ENCODE data around the gene MYLK4. TPM values are rescaled to one million over a fixed set of nuclear protein-coding genes. Genes with fewer than 3 reads are reported as not detected.

The MYLK4 gene
- total and polyA plus RNA-seq, 2 of the 13 experiments (the other 11 are each of a cell fraction or from before 2014, with no cell fraction given) = 0.26 to 0.29 TPM

DNA sequence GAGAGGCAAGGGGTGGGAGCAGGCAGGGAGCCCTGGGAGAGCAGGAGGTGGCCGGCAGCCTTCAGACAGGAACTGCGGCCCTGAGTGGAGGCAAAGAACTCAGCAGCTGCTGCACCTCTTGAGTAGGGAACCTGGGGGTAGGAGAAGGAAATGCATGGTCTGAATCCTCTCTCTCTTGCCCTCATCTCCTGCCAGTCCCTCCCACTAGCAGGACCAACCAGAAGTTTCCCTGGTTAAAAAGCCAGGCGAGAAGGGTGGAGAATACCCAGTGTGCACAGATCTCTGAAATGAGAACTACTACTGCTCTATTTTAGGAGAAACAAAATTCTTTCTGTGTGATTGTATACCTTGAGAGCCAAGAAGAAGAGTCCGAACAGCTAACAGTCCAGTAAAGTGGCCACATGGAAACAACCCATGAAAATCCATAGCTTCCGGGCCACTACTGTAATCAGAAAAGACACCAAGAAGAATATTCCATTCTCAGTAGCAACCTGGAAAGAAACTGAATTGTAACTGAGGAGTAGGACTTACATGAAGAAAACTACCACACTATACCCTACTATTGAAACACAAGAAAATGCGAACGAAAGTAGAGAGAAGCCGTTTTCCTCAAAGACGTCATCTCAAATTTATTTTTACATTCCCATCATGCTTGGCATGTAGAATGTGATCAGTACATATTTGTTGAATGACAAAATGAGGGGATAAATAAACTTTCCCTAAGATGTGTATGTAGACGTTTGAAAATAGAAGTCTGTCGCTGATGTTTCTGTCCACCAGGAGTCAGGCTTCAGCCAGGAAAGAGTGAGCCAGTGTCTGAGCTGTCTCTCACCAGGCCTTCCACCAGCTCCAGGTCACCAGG, 40.1 kb upstream of the MYLK4 start (continued):
- TF ChIP-seq ZBTB20 (CRISPR knock-in tag; IDR thresholded peaks at IDR 0.05; ENCODE audit: borderline replicate concordance, low read depth) (no peak), ADNP (CRISPR knock-in tag; IDR thresholded peaks at IDR 0.05) (no peak), KMT2A (CRISPR knock-in tag; IDR thresholded peaks at IDR 0.05) (no peak), FIP1L1 (IDR thresholded peaks at IDR 0.05; ENCODE audit: borderline replicate concordance, insufficient read depth, low read depth, low read length) (no peak), EHMT2 (IDR thresholded peaks at IDR 0.05; ENCODE audit: borderline replicate concordance, low read depth, low read length) (no peak), ZNF567 (CRISPR knock-in tag; IDR thresholded peaks at IDR 0.05; ENCODE audit: borderline replicate concordance) (no peak), KDM5A (IDR thresholded peaks at IDR 0.05; ENCODE audit: borderline replicate concordance, low read length) (no peak), ZNF879 (CRISPR knock-in tag; IDR thresholded peaks at IDR 0.05) (no peak), THYN1 (CRISPR knock-in tag; IDR thresholded peaks at IDR 0.05; ENCODE audit: borderline replicate concordance, low read depth) (no peak), SCMH1 (CRISPR knock-in tag; IDR thresholded peaks at IDR 0.05; ENCODE audit: borderline replicate concordance) (no peak), ZNF138 (CRISPR knock-in tag; IDR thresholded peaks at IDR 0.05; ENCODE audit: low read depth) (no peak), ARNTL (CRISPR knock-in tag; IDR thresholded peaks at IDR 0.05) (no peak), REST (IDR thresholded peaks at IDR 0.05; ENCODE audit: borderline replicate concordance in 1 of 2, low read depth in 1 of 2, low read length in 2 of 2) (no peak), ZFP36 (IDR thresholded peaks at IDR 0.05; ENCODE audit: borderline replicate concordance, low read depth, low read length, partially characterized antibody) (no peak), ZNF530 (CRISPR knock-in tag; IDR thresholded peaks at IDR 0.05; ENCODE audit: low read depth) (no peak), NFKB2 (CRISPR knock-in tag; IDR thresholded peaks at IDR 0.05; ENCODE audit: borderline replicate concordance) (no peak), ZNF121 (CRISPR knock-in tag; IDR thresholded peaks at IDR 0.05) (no peak), POLR2AphosphoS5 (IDR thresholded peaks at IDR 0.05; ENCODE audit: low read depth, low read length) (no peak), HNRNPL (IDR thresholded peaks at IDR 0.05; ENCODE audit: low read depth, low read length) (no peak), ZFP90 (CRISPR knock-in tag; IDR thresholded peaks at IDR 0.05; ENCODE audit: borderline replicate concordance) (no peak)
- TF ChIP-seq, protein P1, sequence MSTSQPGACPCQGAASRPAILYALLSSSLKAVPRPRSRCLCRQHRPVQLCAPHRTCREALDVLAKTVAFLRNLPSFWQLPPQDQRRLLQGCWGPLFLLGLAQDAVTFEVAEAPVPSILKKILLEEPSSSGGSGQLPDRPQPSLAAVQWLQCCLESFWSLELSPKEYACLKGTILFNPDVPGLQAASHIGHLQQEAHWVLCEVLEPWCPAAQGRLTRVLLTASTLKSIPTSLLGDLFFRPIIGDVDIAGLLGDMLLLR (CRISPR knock-in tag; IDR thresholded peaks at IDR 0.05) = no peak
- TF ChIP-seq, protein P2, sequence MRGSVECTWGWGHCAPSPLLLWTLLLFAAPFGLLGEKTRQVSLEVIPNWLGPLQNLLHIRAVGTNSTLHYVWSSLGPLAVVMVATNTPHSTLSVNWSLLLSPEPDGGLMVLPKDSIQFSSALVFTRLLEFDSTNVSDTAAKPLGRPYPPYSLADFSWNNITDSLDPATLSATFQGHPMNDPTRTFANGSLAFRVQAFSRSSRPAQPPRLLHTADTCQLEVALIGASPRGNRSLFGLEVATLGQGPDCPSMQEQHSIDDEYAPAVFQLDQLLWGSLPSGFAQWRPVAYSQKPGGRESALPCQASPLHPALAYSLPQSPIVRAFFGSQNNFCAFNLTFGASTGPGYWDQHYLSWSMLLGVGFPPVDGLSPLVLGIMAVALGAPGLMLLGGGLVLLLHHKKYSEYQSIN (CRISPR knock-in tag; IDR thresholded peaks at IDR 0.05; ENCODE audit: borderline replicate concordance) = no peak
- TF ChIP-seq, protein P3, sequence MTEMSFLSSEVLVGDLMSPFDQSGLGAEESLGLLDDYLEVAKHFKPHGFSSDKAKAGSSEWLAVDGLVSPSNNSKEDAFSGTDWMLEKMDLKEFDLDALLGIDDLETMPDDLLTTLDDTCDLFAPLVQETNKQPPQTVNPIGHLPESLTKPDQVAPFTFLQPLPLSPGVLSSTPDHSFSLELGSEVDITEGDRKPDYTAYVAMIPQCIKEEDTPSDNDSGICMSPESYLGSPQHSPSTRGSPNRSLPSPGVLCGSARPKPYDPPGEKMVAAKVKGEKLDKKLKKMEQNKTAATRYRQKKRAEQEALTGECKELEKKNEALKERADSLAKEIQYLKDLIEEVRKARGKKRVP (CRISPR knock-in tag; IDR thresholded peaks at IDR 0.05) = no peak

All from HepG2 (cell line).